ENCODE results near the gene AP1B1. TPM values are rescaled to one million over a fixed set of nuclear protein-coding genes. Genes with fewer than 3 reads are reported as not detected.
"Not testable (repeated sequence)": the region's sequence is repeated elsewhere in the genome, so short reads cannot be mapped to it uniquely, and the experiment has no call there.

Gene AP1B1
- total RNA-seq, 1 donor from 2014 or later, result 29.2 TPM

DNA sequence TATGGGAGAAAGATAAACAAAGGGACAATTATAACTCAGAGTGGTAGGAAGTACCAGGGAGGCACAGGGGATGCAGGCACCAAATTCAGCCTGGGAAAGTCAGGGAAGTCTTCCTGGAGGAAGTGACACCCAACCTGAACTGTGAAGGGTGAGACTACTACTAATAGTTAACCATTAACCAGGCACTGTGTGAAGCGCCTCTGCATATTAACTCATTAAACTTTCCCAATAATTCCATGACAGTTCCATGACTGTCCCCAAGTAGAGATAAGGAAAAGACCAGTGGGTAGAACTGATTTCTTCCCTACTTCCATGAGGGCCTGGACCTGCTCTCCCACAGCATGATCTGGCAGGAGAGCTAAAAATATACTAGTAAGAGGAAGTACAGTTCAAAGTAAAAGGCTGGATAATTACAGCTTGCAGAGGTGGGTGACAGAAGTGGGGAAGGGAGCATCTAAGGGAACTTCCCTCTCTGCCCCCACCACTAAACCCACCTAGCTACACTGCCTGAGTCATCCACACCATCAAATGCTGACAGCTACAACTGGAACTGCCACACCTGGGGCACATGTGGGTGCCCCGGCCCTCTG, 4.7 kb upstream of the AP1B1 start:
- intact Hi-C loops (cut with DNase I), result no loop called here
- DNase-seq (ENCODE audit: missing footprints) (no peak), ATAC-seq (no peak)

DNA sequence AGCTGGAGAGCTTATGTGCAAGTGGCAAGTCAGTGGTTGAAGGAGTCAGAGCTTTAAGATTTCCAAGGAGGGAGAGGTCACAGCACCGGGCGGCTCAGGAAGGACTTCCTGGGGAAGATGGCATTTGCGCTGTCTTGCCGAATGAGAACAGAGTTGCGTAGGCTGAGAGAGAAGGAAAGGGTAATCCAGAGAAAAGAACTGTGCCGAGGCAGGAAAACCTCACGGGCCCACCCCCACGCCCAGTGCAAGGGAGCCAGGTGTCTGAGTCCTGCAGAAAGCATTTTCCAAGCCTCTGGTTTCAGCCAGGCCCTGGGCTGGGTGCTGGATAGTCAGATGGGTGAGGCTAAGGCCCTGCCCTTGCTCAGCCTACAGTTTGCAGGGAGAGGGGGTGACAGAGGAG, 3.2 kb upstream of the AP1B1 start:
- intact Hi-C loops (cut with DNase I), result no loop called here
- DNase-seq (ENCODE audit: missing footprints), result no peak

DNA sequence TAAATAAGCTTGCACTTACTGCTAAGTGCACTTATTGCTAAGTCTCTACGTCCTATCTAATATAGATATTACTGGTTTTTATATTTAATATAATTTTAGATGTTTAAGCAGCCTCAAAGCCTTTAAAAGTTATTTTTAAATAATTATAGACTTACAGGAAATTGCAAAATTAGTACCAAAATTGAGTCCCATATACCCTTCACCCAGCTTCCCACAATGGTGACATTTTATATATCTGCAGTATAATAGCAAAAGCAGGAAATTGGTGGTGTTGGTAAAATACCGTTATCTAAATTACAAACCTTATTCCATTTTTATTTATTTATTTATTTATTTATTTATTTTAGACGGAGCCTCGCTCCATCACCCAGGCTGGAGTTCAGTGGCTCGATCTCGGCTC, 1.9 kb upstream of the AP1B1 start:
- intact Hi-C loops (cut with DNase I), result no loop called here

More for the DNA sequence above, 3.2 kb upstream of the AP1B1 start:
- no peak for ATAC-seq

DNA sequence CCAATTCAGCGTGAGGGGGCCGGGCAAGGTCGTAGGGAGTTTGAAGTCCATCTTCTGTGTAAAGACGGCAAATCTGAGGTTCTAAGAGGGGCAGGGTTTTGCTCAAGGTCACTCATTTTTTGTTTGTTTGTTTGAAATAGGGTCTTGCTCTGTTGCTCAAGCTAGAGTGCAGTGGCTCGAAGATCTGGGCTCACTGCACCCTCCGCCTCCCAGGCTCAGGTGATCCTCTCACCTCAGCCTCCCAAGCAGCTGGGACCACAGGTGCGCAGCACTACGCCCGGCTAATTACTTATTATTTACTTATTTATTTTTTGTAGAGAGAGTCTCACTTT, 355 bp upstream of the AP1B1 start:
- DNase-seq (ENCODE audit: missing footprints), result no peak
- no peak for ATAC-seq
- intact Hi-C loops (cut with DNase I), result no loop called here

More for the DNA sequence above, 1.9 kb upstream of the AP1B1 start:
- ATAC-seq (no peak), DNase-seq (ENCODE audit: missing footprints) (no peak)

DNA sequence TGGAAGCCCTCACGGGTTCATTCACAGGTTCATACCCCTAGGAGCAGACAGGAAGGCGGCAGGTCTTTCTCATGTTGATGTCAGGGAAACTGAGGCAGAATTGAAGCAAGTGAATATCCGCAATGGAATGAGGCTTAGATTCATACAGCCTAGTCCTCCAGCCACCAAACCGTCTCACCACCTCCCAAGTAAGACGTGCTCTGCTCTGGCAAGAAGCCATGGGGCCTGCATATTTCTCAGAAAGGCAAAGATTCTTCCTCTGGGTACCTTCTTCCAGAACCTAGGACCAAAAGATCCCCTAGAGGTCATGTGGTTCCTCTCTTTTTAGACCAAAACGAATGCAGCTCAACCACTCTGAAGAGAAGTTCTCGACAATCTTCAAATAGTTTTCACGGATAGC, 1.7 kb downstream of the AP1B1 start:
- DNase-seq (ENCODE audit: missing footprints) (no peak), ATAC-seq (no peak)
- intact Hi-C loops (cut with DNase I), result no loop called here

DNA sequence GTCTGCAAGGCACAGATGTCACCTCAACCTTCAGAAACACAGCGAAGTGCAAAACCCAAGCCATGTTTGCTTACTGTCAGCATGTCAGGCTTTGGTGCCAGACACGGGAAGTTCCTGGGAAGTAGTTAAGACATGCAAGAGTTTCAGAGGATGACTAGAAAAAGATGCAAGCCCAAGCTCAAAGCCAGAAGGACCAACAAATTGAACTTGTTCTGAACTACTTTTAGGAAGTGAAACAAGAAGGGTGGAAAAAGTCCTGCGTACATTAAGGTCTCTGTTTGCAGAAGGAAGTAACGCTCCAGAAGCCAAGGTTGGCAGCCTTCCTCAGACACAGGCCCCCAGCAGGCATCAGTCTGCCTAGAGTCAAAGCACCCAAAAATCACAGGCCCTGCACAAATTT, 2.6 kb downstream of the AP1B1 start:
- DNase-seq (ENCODE audit: missing footprints) (no peak), ATAC-seq (peak; percentile 14)
- intact Hi-C loops (cut with DNase I), result no loop called here

DNA sequence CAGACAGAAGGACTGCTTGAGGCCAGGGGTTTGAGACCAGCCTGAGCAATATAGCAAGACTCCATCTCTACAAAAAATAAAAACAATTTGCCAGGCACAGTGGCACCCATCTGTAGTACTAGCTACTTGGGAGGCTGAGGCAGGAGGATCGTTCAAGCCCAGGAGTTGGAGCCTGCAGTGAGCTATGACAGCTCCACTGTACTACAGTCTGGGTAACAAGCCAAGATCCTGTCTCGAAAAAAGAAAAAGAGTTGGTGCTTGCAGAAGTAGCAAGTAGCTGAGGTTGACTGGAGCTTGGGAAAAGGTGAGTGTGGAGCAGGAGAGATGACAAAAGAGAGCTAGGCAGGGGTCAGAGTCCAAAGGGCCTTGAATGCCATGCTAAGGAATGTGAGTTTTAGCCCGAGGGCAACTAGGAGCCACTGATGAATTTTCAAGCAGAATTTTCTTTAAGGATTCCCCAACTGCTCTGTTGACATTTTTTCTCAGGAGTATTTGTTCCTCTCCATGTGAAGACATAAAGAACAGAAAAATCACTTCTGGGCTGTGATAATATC, 3.1 kb downstream of the AP1B1 start:
- ATAC-seq, result no peak
- intact Hi-C loops (cut with DNase I), result no loop called here
- DNase-seq (ENCODE audit: missing footprints), result no peak

DNA sequence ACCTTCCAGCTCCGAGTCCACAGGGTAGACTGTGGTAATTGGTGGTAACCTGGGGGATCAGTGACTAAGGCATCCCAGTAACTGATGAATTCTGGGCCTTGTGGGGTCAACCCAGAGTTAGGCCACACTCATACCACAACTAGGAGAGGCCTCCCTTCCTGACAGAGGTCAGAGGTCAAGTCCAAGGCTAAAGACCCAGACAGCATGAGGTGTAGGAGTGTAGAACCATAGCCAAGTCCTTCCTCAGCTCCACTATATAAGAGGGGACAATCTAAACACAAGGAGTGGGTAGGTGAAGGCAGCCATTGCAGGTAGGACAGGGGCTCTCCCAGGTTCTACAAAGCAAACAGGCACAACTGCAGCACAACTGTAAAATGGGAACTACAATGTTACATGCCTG, 4.6 kb downstream of the AP1B1 start:
- intact Hi-C loops (cut with DNase I), result no loop called here
- DNase-seq (ENCODE audit: missing footprints), result no peak
- no peak for ATAC-seq

DNA sequence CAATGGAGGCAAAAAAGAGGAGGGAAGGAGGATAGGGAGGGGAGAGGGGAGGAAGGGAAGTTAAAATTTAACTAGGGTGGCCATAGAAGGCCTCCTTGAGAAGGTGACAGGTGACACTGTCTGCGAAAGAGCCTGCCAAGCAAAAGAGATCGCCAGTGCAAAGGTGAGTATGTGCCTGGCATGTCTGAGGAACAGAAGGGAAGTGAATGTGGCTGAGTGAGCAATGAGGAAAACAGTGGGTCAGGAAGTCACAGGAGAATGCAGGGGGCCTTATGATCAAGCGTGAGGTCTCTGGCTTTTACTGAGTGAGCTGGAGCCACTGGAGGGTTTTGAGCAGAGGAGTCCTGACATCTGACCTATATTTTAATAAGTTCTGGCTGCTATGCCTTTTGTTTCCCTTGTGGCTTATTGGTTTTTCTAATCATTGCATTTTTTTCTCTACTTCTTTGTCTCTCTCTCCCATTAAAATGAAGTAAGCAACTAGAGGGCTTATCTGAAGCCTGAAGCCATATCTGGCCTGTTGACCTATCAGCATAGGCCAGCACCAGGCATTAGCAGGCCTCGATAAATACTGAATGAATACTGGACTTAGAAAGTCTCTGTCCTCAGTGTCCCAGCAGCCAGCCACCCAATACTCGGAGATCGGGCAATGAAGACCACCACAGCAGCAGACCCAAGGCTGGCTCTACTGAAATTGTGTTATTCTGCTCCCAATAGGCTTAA, 5.6 kb downstream of the AP1B1 start:
- DNase-seq (ENCODE audit: missing footprints) (no peak), ATAC-seq (no peak)
- intact Hi-C loops (cut with DNase I), result no loop called here

DNA sequence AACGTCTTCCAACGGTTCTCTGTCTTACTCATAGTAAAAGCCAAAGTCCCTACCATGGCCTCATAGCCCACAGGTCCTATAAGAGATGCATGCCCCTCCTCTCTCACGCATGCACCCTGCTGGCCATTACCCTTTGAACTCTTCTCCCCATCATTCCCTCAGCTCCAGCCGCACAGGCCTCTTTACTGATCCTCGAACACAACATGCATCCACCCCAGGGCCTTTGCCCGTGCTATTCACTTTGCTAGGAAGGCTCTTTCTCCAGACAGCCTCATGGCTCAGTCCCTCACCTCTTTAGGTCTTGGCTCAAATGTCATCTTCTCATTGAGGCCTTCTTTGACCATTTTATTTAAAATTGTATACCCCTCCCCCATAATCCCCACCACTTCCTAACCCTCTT, 7.5 kb downstream of the AP1B1 start:
- no peak for DNase-seq (ENCODE audit: missing footprints)
- no peak for ATAC-seq
- intact Hi-C loops (cut with DNase I), result no loop called here

DNA sequence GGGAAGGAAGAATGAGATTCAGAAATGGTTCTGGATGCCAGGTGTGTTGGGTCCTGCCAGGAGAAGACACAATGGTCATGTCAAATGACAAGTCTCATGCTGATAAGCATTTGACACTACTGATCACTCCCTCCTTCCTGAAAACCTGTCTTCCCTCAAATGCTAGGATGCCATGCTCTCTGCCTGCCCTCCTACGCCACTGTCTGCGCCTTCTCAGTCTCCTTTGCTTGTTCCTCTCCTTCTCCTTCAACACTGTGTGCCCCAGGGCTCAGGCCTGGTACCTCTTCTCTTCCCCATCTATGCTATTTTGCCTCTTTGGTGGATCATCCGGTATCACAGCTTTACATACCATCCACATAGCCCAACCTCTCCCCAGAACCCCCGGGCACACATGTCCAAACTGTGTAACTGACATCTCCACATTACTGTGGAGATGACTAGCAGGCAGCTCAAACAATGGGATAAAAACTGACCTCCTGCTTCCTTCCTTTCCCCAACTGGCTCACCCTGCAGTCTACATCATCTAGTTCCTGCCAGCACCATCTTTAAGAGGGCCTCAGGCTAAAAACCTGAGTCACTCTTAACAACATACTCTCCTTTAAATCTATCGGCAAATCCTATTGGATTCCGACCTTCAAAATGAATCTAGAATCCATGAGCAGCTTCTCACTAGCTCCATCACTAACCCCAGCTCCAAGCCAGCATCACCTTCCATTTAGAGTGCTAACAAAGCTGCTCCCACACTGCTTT, 8.2 kb downstream of the AP1B1 start:
- intact Hi-C loops (cut with DNase I), result no loop called here
- DNase-seq (ENCODE audit: missing footprints) (no peak), ATAC-seq (no peak)

DNA sequence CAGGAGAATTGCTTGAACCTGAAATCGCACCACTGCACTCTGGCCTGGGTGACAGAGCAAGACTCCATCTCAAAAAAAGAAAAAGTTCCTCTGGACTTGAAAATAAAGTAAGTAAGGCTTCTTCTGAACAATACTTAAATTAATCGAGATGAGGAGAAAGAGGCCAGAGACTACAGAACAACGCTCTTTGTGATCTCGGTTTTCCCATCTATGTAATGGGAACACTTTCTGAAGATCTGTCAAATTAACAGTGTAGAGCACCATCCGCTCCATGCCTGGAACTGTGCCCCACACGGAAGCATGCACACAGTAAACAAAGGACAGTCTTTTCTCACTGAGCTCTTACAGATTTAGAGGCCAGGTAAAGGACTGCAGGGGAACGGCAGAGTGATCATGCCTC, 9.1 kb downstream of the AP1B1 start:
- intact Hi-C loops (cut with DNase I), result no loop called here
- no peak for ATAC-seq
- DNase-seq (ENCODE audit: missing footprints), result no peak

DNA sequence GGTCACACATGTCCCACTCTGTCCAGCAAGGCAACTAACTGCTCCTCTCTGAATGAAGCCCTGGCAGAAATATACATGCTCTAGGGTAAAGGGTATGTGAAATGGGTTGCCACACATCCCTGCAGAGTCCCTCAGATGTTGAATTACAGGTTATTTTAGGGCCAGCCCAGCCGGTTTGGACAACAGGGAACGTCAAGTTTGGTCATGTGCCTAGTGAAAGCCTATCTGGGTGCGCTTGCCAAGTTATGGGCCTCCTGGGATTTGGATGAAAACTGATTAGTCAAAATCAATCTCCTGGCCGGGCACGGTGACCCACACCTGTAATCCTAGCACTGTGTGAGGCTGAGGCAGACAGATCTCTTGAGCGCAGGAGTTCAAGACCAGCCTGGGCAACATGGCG, 10.4 kb downstream of the AP1B1 start:
- ATAC-seq, result no peak
- no peak for DNase-seq (ENCODE audit: missing footprints)
- intact Hi-C loops (cut with DNase I), result no loop called here

DNA sequence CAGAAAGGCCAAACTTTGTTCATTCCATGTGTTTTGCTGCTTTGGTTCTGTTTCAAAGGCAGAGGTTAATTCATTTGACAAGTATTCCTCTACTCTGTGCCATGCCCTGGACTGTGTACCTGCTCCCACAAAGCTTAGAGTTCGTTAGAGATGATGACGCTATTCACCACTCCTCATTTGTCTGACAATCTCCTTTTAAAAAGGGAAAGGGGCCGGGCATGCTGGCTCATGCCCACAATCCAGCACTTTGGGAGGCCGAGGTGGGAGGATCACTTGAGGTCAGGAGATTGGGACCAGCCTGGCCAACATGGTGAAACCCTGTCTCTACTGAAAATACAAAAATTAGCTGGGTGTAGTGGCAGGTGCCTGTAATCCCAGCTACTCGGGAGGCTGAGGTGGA, 11.7 kb downstream of the AP1B1 start:
- DNase-seq (ENCODE audit: missing footprints); ATAC-seq; intact Hi-C loops (cut with DNase I): not testable (repeated sequence)

DNA sequence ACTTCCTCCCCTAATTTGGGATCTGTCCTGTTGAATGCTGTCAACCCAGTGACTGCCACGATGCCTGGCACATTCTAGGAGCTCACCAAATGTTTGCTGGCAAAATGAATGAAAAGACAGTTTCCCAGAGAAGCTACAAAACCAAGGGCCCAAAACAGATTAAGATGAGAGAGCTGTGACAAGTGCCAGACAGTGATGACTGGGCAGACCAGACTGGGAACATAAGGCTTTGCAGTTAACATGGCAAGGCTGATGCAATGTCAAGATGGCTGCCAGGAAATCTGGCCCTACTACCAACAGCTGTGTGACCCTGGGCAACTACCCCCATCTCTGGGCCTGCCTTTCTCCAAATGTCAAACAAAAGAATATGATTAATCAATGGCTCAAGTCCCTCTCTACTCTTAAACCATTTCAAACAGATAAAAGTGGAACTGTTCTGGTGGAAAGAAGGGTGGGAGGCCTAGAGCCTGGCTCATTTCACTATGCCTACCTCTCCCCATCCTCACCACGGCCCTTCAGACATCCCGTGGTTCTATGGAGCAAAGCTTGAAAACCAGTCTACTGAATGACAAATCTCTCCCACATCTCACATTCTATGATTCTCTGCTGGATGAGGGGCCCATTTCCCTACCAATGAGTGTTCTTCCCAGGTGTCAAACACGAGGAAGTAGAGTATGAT, 12.8 kb downstream of the AP1B1 start:
- intact Hi-C loops (cut with DNase I), result no loop called here
- ATAC-seq, result no peak
- DNase-seq (ENCODE audit: missing footprints), result no peak

DNA sequence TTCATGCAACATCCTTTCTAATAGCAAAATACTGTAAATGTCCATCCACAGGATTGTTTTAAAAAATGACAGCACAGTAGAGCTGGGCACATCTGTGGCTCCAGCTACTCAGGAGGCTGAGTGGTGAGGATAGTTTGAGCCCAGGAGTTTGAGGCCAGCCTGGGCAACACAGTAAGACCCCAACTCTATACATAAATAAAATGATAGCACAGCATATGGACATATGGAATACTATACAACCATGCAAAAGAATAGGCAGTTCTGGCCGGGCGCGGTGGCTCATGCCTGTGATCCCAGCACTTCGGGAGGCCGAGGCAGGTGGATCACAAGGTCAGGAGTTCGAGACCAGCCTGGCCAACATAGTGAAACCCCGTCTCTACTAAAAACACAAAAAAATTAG, 13.6 kb downstream of the AP1B1 start:
- DNase-seq (ENCODE audit: missing footprints); ATAC-seq; intact Hi-C loops (cut with DNase I): not testable (repeated sequence)

DNA sequence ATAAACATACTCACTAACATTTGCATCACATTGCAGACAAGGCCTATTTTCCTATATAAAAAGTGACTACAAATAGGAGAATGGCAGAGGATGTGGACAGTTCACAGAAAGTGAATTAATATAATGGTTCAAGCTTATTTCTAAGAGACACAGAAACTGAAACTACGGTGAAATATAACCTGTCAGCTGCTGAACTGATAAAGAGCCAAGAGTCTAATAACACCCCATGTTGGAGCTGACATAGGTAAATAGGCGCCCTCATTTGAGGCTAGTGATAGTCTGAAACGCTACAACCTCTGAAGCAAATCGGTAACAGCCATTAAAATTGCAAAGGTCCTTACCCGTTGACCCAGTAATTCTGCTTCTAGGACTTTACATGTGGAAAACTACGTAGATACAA, 14.0 kb downstream of the AP1B1 start:
- intact Hi-C loops (cut with DNase I), result no loop called here
- ATAC-seq (no peak), DNase-seq (ENCODE audit: missing footprints) (no peak)

DNA sequence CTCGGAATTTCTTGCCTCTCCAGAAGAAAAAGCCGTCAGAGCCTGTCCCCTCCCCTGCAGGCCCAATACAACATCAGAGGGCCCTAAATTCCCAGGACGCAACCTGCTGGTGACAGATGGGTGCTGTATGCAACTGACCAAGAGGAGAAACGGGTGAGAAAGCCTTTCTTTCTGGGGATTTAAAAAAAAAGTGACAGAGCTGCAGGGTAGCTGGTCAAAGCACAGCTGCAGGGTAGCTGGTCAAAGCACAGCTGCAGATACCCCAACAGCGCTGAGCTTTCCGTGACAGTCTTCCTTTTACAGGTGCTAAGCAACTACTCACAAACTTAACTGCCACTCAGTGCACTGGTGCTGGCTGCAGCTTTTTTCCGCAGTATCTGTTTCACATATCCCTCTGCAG, 17.8 kb downstream of the AP1B1 start:
- intact Hi-C loops (cut with DNase I), result no loop called here
- DNase-seq (ENCODE audit: missing footprints) (no peak), ATAC-seq (no peak)

DNA sequence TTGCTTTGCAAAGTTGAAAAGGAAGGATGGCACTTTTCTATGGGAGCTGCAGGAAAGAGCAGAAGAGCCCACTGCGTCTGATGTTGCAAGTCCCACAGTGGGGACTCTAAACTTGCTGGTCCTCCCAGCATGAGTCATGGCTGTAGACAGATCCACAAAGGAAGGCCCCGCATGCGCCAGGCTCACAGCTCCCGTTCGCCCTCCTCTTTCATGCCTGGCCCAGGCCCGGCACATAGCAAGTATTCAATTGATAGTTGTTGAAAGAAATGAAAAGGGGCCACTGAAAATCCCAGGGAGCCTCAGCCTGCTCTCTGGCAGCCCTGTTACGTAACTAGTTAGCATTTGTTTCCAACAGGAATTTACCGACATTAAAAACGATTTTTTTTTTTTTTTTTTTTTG, 18.9 kb downstream of the AP1B1 start:
- DNase-seq (ENCODE audit: missing footprints), result peak; percentile 82
- ATAC-seq, result peak; percentile 95
- intact Hi-C loops (cut with DNase I), result no loop called here

All from Right ventricle myocardium inferior (tissue), 1 donor.